ENCODE data around the gene VSTM1. TPM values are rescaled to one million over a fixed set of nuclear protein-coding genes. Genes with fewer than 3 reads are reported as not detected.
"Not testable (repeated sequence)": the region's sequence is repeated elsewhere in the genome, so short reads cannot be mapped to it uniquely, and the experiment has no call there.

VSTM1 gene
- total RNA-seq, 6 experiments from 2014 or later: 0.37 TPM; not detected in 5

DNA sequence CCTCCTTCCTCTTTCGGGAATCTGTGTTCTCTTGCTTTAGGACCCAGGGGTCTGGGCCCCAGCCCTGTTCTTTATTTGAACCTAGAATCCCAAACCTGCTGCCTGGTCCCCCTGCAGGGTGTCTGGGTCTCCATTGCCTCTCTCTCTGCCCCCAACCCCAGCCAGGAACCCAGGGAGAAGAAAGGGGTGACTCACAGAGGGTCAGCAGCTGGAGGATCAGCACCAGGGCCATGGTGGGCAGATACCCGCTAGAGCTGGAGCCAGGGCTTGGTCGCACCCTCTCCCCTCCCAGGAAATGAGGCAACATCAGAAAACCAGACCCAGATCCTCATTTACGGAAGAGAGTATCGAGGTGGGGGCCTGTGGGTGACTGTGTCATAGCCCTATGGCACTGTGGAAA is 36.9 kb upstream of the VSTM1 start, which contains the start of gene OSCAR:
Gene OSCAR (minus strand): TSS at position 243 of the 400 bp plus-strand sequence. CDS start 11 bp downstream, at position 232.
- no peak within 1 kb of the TSS for H3K27ac ChIP-seq
- DNase-seq: no peak

DNA sequence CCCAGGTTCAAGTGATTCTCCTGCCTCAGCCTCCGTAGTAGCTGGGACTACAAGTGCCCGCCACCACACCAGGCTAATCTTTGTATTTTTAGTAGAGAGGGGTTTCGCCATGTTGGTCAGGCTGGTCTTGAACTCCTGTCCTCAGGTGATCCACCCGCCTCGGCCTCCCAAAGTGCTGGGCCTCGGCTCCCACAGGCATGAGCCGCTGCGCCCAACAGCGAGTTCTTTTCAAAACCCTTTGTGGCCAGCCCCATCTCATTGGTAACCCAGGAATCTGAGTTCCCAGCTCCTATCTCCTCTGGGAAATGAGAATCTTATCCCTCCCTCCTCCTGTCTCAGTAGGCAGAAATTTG is 36.2 kb upstream of the VSTM1 start:
- H3K9me3 ChIP-seq; intact Hi-C loops (cut with DNase I); H3K4me3 ChIP-seq; ATAC-seq; H3K27ac ChIP-seq; H3K4me1 ChIP-seq; H3K36me3 ChIP-seq; H3K27me3 ChIP-seq; DNase-seq: not testable (repeated sequence)
- WGBS (ENCODE audit: insufficient coverage, low coverage, low lambda C conversion rate, missing lambda C conversion rate): 73% methylated on average over 6 of the region's 9 CpGs

More for the DNA sequence above, 36.9 kb upstream of the VSTM1 start, which contains the start of gene OSCAR:
- WGBS (ENCODE audit: insufficient coverage, low coverage, low lambda C conversion rate, missing lambda C conversion rate): 55% methylated on average over 3 of the region's 5 CpGs
- no peak within 1 kb of the TSS for H3K4me3 ChIP-seq
- H3K36me3 ChIP-seq: no peaks in the 10 kb centered on the region
- no peaks in the 10 kb centered on the region for H3K27me3 ChIP-seq
- peak in 2 of 4 donors; percentile 7 to 29 for ATAC-seq
- H3K9me3 ChIP-seq: no peaks in the 10 kb centered on the region
- peaks cover 0 to 6% (median 0%) of the 10 kb centered on the region in 4 donors for H3K4me1 ChIP-seq
- TF ChIP-seq, protein P1, sequence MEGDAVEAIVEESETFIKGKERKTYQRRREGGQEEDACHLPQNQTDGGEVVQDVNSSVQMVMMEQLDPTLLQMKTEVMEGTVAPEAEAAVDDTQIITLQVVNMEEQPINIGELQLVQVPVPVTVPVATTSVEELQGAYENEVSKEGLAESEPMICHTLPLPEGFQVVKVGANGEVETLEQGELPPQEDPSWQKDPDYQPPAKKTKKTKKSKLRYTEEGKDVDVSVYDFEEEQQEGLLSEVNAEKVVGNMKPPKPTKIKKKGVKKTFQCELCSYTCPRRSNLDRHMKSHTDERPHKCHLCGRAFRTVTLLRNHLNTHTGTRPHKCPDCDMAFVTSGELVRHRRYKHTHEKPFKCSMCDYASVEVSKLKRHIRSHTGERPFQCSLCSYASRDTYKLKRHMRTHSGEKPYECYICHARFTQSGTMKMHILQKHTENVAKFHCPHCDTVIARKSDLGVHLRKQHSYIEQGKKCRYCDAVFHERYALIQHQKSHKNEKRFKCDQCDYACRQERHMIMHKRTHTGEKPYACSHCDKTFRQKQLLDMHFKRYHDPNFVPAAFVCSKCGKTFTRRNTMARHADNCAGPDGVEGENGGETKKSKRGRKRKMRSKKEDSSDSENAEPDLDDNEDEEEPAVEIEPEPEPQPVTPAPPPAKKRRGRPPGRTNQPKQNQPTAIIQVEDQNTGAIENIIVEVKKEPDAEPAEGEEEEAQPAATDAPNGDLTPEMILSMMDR (IDR thresholded peaks at IDR 0.05): no peak
- TF ChIP-seq POLR2A (IDR thresholded peaks at IDR 0.05): no peak
- intact Hi-C loops (cut with DNase I): no loop called here

DNA sequence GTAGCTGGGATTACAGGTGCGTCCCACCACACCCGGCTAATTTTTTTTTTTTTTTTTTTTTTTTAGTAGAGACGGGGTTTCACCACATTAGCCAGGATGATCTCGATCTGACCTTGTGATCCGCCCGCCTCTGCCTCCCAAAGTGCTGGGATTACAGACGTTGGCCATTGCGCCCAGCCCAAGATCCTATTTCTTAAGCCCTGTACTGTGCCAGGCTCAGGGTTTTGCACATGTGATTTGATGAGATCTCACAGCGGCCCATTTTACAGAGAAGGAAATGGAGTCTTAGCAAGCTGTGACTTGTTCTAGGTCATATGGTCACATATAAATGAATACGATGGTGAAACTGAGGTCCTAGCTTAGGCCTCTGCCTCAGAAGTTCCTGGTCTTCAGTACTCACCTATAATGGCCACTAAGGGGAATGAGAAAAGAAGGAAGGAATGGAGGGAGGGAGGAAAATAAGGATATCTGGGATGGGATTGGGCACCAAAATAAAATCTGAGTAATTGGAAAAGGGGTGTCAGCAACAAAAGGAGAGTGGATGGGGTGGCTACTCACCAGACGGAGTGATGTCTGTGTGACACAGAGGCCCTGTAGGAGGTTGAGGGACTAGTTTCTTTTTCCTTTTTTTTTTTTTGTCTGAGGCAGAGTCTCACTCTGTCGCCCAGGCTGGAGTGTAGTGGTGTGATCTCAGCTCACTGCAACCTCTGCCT is 35.6 kb upstream of the VSTM1 start:
- no peak overlapping the region for H3K27ac ChIP-seq
- intact Hi-C loops (cut with DNase I): no loop called here
- no peaks in the 10 kb centered on the region for H3K27me3 ChIP-seq
- H3K9me3 ChIP-seq: no peaks in the 10 kb centered on the region
- peaks cover 0 to 6% (median 0%) of the 10 kb centered on the region in 4 donors for H3K4me1 ChIP-seq
- H3K4me3 ChIP-seq: no peak overlapping the region
- no peak for DNase-seq
- no peak for ATAC-seq
- WGBS (ENCODE audit: insufficient coverage, low coverage, low lambda C conversion rate, missing lambda C conversion rate): 76% methylated on average over 7 of the region's 12 CpGs
- H3K36me3 ChIP-seq: no peaks in the 10 kb centered on the region
- TF ChIP-seq POLR2A (IDR thresholded peaks at IDR 0.05): no peak
- TF ChIP-seq, protein P1 (IDR thresholded peaks at IDR 0.05): no peak

DNA sequence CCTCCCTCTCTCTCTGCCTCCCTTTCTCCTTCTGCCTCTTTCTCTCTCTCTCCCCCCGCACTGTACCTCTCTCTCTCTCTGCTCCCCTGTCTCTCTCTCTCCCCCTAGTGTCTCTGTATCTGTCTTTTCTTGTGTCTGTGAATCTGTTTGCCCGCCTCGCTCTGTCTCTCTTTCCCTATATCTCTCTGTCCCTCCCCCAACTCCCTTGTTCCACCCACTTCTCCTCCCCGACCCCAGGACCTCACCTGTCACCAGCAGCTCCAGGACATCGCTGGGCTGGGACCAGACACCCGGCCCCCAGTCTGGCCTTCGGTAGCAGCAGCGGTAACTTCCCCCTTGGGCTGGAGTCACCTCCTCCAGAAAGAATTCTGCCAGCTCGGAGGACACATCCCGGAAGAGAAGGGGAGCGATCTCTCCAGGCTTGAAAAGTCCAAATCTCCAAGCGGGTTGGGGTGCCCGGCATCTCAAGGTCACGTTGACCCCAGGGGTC is 33.0 kb upstream of the VSTM1 start:
- Histone ChIP-seq H3K36me3 (no peaks in the 10 kb centered on the region), H3K27me3 (no peaks in the 10 kb centered on the region), H3K27ac (peak overlapping the region in 1 of 3 donors; percentile 33), H3K4me3 (no peak overlapping the region), H3K9me3 (no peaks in the 10 kb centered on the region), H3K4me1 (no peaks in the 10 kb centered on the region)
- TF ChIP-seq POLR2A (IDR thresholded peaks at IDR 0.05): no peak
- TF ChIP-seq, protein P1 (IDR thresholded peaks at IDR 0.05): no peak
- peak in 3 of 4 donors; percentile 36 to 46 (median 36) for ATAC-seq
- intact Hi-C loops (cut with DNase I): no loop called here
- WGBS (ENCODE audit: insufficient coverage, low coverage, low lambda C conversion rate, missing lambda C conversion rate): 5% methylated on average over 13 of the region's 14 CpGs
- peak in 1 of 3 donors; percentile 58 for DNase-seq

DNA sequence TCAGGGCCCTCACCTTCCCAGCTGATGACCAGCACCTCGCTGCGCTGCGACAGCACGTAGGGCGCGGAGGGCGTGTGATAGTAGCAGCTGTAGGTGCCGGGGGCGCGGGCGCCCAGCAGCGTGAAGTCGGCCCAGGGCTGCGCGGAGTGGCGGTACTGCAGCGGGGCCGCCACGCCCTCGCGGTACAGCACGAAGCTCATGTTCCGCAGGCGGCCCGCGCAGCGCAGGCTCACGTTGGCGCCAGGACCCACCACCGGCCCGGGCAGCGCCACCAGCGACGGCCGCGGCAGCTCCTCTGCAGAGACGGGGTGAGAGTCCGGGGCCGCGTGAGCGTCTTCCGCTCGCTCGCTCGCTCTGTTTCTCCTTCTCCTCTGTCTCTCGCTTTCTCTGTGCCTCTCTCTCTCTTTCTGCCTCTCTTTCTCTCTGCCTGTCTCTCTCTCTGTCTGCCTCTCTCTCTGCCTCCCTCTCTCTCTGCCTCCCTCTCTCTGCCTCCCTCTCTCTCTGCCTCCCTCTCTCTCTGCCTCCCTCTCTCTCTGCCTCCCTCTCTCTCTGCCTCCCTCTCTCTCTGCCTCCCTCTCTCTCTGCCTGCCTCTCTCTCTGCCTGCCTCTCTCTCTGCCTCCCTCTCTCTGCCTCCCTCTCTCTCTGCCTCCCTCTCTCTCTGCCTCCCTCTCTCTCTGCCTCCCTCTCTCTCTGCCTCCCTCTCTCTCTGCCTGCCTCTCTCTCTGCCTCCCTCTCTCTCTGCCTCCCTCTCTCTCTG is 32.3 kb upstream of the VSTM1 start:
- DNase-seq: peak in 2 of 3 donors; percentile 56 to 64

More for the DNA sequence above, 32.3 kb upstream of the VSTM1 start:
- H3K4me1 ChIP-seq; intact Hi-C loops (cut with DNase I); H3K36me3 ChIP-seq; H3K27ac ChIP-seq; H3K9me3 ChIP-seq; H3K27me3 ChIP-seq: not testable (repeated sequence)
- 0% methylated on average over 11 of the region's 46 CpGs for WGBS (ENCODE audit: insufficient coverage, low coverage, low lambda C conversion rate, missing lambda C conversion rate)
- peak overlapping the region in 2 of 3 donors; percentile 6 to 15 for H3K4me3 ChIP-seq
- ATAC-seq: peak; percentile 63 to 73 (median 66)
